IMR-90 (cell line): ENCODE measurements around the gene STXBP6. TPM values are rescaled to one million over a fixed set of nuclear protein-coding genes. Genes with fewer than 3 reads are reported as not detected.

Experiments used
- ATAC-seq: fragments of 200-7000 bp; cut with Tn5 transposase; 2 replicates; pipeline ENCODE4 v1.9.1; 2020; ENCODE audit warnings: low read depth, mild to moderate bottlenecking, moderate library complexity
- BruUV-seq: library from RNA; stranded (reverse); fragments of 400-500 nt; replicated peaks from 2 replicates; lab custom pipeline; 2021; lab: Mats Ljungman, UMichigan
- CTCF ChIA-PET: fragments of 300-600 bp; formaldehyde crosslinking; extraction: SDS; loops from one replicate; lab custom pipeline; 2021; ENCODE audit warnings: antibody characterized with exemption; lab: Yijun Ruan, JAX
- POLR2A ChIA-PET: fragments of 300-600 bp; sonication (Branson Sonifier 250); formaldehyde crosslinking; loops from one replicate; lab custom pipeline; 2022; ENCODE audit warnings: antibody characterized with exemption; ENCODE audit not compliant: unreplicated experiment; lab: Charles Lee
- DNase-seq: peaks from one replicate; pipeline ENCODE4 v3.0.0; 2013
- H2AFZ ChIP-seq: replicated peaks from 2 replicates; pipeline ENCODE3; 2013; ENCODE audit warnings: low read length, mild to moderate bottlenecking; ENCODE audit not compliant: poor library complexity
- H2AK5ac ChIP-seq: 2 replicates; pipeline ENCODE4 v1.6.1; 2013; ENCODE audit warnings: low read depth, low read length, inconsistent platforms
- H2AK9ac ChIP-seq: replicated peaks from 2 replicates; pipeline ENCODE3; 2013; ENCODE audit warnings: mild to moderate bottlenecking, low read depth, low read length, moderate library complexity; ENCODE audit not compliant: poor library complexity
- H2BK120ac ChIP-seq: 2 replicates; pipeline ENCODE4 v1.6.1; 2013; ENCODE audit warnings: low read depth, low read length, inconsistent platforms
- H2BK15ac ChIP-seq: 3 replicates; pipeline ENCODE4 v1.6.1; 2013; ENCODE audit warnings: low read depth, low read length, inconsistent platforms
- H2BK20ac ChIP-seq: 2 replicates; pipeline ENCODE4 v1.6.1; 2013; ENCODE audit warnings: low read depth, mild to moderate bottlenecking, inconsistent platforms, low read length, moderate library complexity
- H2BK5ac ChIP-seq: 2 replicates; pipeline ENCODE4 v1.6.1; 2013; ENCODE audit warnings: mild to moderate bottlenecking, low read depth, low read length, inconsistent platforms; ENCODE audit not compliant: poor library complexity, severe bottlenecking
- H3K14ac ChIP-seq: replicated peaks from 2 replicates; pipeline ENCODE4 v1.6.1; 2013; ENCODE audit warnings: low read depth, low read length, inconsistent platforms
- H3K18ac ChIP-seq: 2 replicates; pipeline ENCODE4 v1.6.1; 2013; ENCODE audit warnings: low read depth, low read length, control low read depth
- H3K23ac ChIP-seq: 2 replicates; pipeline ENCODE4 v1.6.1; 2013; ENCODE audit warnings: low read depth, low read length, inconsistent platforms
- H3K27ac ChIP-seq: 2 replicates; pipeline ENCODE4 v1.5.1; 2013; ENCODE audit warnings: mild to moderate bottlenecking, control low read depth, low read length; ENCODE audit not compliant: insufficient read depth
- H3K27me3 ChIP-seq: 2 replicates; pipeline ENCODE4 v1.6.1; 2013; ENCODE audit warnings: low read length; ENCODE audit not compliant: control insufficient read depth, insufficient read depth
- H3K36me3 ChIP-seq: 2 replicates; pipeline ENCODE4 v1.6.1; 2013; ENCODE audit warnings: low read length, mixed read lengths; ENCODE audit not compliant: control insufficient read depth, insufficient read depth
- H3K4ac ChIP-seq: 2 replicates; pipeline ENCODE4 v1.6.1; 2013; ENCODE audit warnings: low read depth, low read length, inconsistent platforms
- H3K4me1 ChIP-seq: 2 replicates; pipeline ENCODE4 v1.6.1; 2013; ENCODE audit warnings: low read length, mixed read lengths; ENCODE audit not compliant: control insufficient read depth, insufficient read depth
- H3K4me2 ChIP-seq: 2 replicates; pipeline ENCODE4 v1.6.1; 2013; ENCODE audit warnings: low read depth, mild to moderate bottlenecking, control low read depth, low read length, moderate library complexity
- H3K4me3 ChIP-seq: 2 replicates; pipeline ENCODE4 v1.5.1; 2013; ENCODE audit warnings: low read depth, mild to moderate bottlenecking, control low read depth, low read length, moderate library complexity; ENCODE audit not compliant: insufficient read depth
- H3K56ac ChIP-seq: 2 replicates; pipeline ENCODE4 v1.6.1; 2013; ENCODE audit warnings: low read length, inconsistent platforms; ENCODE audit not compliant: insufficient read depth; ENCODE audit errors: extremely low read depth
- H3K79me1 ChIP-seq, 2 experiments: 2 replicates each; pipeline ENCODE4 v1.6.1; 2013; ENCODE audit warnings: low read length in 2 of 2, inconsistent platforms in 1 of 2, low read depth in 1 of 2
- H3K9ac ChIP-seq: 2 replicates; pipeline ENCODE4 v1.6.1; 2013; ENCODE audit warnings: low read depth, low read length, control low read depth
- H3K9me1 ChIP-seq: 2 replicates; pipeline ENCODE4 v1.6.1; 2013; ENCODE audit warnings: low read length, inconsistent platforms; ENCODE audit not compliant: insufficient read depth
- H3K9me3 ChIP-seq: 2 replicates; pipeline ENCODE4 v1.6.1; 2013; ENCODE audit warnings: low read length; ENCODE audit not compliant: control insufficient read depth, insufficient read depth
- H4K20me1 ChIP-seq: 2 replicates; pipeline ENCODE4 v1.6.1; 2013; ENCODE audit warnings: low read length, inconsistent platforms; ENCODE audit not compliant: insufficient read depth
- H4K5ac ChIP-seq: 2 replicates; pipeline ENCODE4 v1.6.1; 2013; ENCODE audit warnings: mild to moderate bottlenecking, low read depth, low read length, control low read depth
- H4K8ac ChIP-seq, 2 experiments: 2 replicates each; pipeline ENCODE4 v1.6.1; 2013; ENCODE audit warnings: low read depth in 2 of 2, low read length in 2 of 2, control low read depth in 1 of 2, inconsistent platforms in 1 of 2
- H4K91ac ChIP-seq: 2 replicates; pipeline ENCODE4 v1.6.1; 2013; ENCODE audit warnings: low read depth, low read length, inconsistent platforms; ENCODE audit not compliant: insufficient read depth
- CEBPB ChIP-seq: IDR thresholded peaks from 2 replicates; pipeline ENCODE4 v1.6.1; 2012; ENCODE audit warnings: low read depth, low read length, improper control_type of control experiment
- FOS ChIP-seq: fragments of 150-350 bp; IDR thresholded peaks from 2 replicates; pipeline ENCODE4 v1.6.1; 2016; ENCODE audit warnings: low read depth, low read length
- MAFK ChIP-seq: IDR thresholded peaks from 2 replicates; pipeline ENCODE4 v1.6.1; 2012; ENCODE audit warnings: low read depth, low read length, improper control_type of control experiment
- MAZ ChIP-seq: IDR thresholded peaks from 2 replicates; pipeline ENCODE4 v1.6.1; 2012; ENCODE audit warnings: low read depth, mild to moderate bottlenecking, low read length, improper control_type of control experiment, moderate library complexity, borderline replicate concordance
- MXI1 ChIP-seq: IDR thresholded peaks from 2 replicates; pipeline ENCODE4 v1.6.1; 2012; ENCODE audit warnings: low read depth, mild to moderate bottlenecking, low read length, moderate library complexity, borderline replicate concordance
- NFE2L2 ChIP-seq: fragments of 150-350 bp; IDR thresholded peaks from 2 replicates; pipeline ENCODE4 v1.6.1; 2016; ENCODE audit warnings: low read depth, mild to moderate bottlenecking, low read length
- POLR2A ChIP-seq: IDR thresholded peaks from 2 replicates; pipeline ENCODE4 v1.6.1; 2012; ENCODE audit warnings: mild to moderate bottlenecking, low read depth, low read length
- RAD21 ChIP-seq: IDR thresholded peaks from 2 replicates; pipeline ENCODE4 v1.6.1; 2012; ENCODE audit warnings: low read length, improper control_type of control experiment
- SMC3 ChIP-seq: fragments of 150-350 bp; IDR thresholded peaks from 2 replicates; pipeline ENCODE4 v1.6.1; 2016; ENCODE audit warnings: low read depth, mild to moderate bottlenecking, antibody characterized with exemption, low read length, moderate library complexity
- WGBS, 2 experiments: methylation state at CpG; one replicate each; pipeline versions ENCODE4 v1.1.5 to v1.1.7; 2013; ENCODE audit warnings: missing lambda C conversion rate in 2 of 2; ENCODE audit not compliant: insufficient read length in 1 of 2; ENCODE audit errors: extremely low coverage in 2 of 2; 5-methylcytosine and 5-hydroxymethylcytosine counted together
- dilution Hi-C: fragments of 300-500 bp; cut with HindIII; formaldehyde crosslinking; loops from one replicate; pipeline ENCODE4 v1.14.3; 2018; ENCODE audit warnings: low sequenced_read_pairs; ENCODE audit not compliant: unreplicated experiment
- in situ Hi-C: fragments of 300-500 bp; cut with MboI; formaldehyde crosslinking; loops from 3 replicates; pipeline ENCODE4 v1.14.3; 2019; ENCODE audit warnings: low sequenced_read_pairs, inconsistent platforms, mixed read lengths
- intact Hi-C: fragments of 100-400 bp; cut with micrococcal nuclease; formaldehyde crosslinking; loops from 2 replicates; pipeline ENCODE4 v1.10.0; 2022
- polyA plus RNA-seq, 3 experiments: library from polyadenylated mRNA; depleted of rRNA; stranded (reverse); fragments of >200 nt; gene quantifications; 2 replicates each; pipeline ENCODE4 v1.2.3, GENCODE V29; 2012; ENCODE audit warnings: low replicate concordance in 1 of 3
- total RNA-seq: library from RNA; depleted of rRNA; stranded (reverse); fragments of >200 nt; gene quantifications from 2 replicates; pipeline ENCODE4 v1.2.3, GENCODE V29; 2012
- TF ChIP-seq, protein P1 (sequence below): fragments of 150-350 bp; IDR thresholded peaks from 2 replicates; pipeline ENCODE4 v1.6.1; 2016; ENCODE audit warnings: low read depth, mild to moderate bottlenecking, low read length, moderate library complexity, borderline replicate concordance
- TF ChIP-seq, protein P2 (sequence below): fragments of 150-350 bp; IDR thresholded peaks from 2 replicates; pipeline ENCODE4 v1.6.1; 2017; ENCODE audit warnings: mild to moderate bottlenecking, antibody characterized with exemption, low read length, low read depth

Gene STXBP6
- total and polyA plus RNA-seq, 2 of the 4 experiments (the other 2 are of a cell fraction) = 14.2 to 14.3 TPM

DNA sequence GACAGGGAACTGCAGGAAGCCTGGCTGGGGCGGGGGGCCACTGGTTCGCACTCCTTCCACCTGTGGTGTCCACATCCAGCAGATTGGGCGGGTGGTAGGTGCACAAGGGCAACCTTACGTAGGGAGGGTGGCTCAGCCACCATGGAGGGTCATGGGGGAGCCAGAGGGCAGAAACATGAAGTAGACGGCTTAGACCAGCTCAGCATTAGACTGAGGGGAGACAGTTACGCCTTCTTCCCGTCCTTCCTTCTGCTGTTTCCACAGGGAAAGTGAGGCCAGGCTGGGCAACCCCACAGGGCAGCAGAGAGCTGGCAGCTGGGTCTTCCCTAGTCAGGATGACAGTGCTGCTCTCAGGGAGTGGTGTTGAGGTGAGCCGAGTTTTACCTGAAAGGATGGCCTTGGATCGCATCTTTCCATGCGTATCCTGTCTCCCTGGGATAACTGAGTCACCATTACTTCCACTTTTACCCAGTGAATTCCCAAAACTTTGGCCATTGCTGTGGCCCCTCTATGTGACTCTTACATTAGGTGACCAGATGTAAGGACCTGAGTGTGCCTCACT, 245.9 kb downstream of the STXBP6 start:
- H4K20me1 ChIP-seq = no peaks in the 10 kb centered on the region
- in situ Hi-C loops (no loop called here), dilution Hi-C loops (no loop called here), intact Hi-C loops (no loop called here)
- no TSS peak for BruUV-seq
- no peak overlapping the region for H3K23ac ChIP-seq
- H3K27ac ChIP-seq = no peak overlapping the region
- H3K79me1 ChIP-seq = no peaks in the 10 kb centered on the region
- H3K9me1 ChIP-seq = no peaks in the 10 kb centered on the region
- H3K9ac ChIP-seq = no peak overlapping the region
- 56% methylated on average over 4 of the region's 10 CpGs; no CpG with 5 or more reads in 1 of the 2 experiments for WGBS, 2 experiments
- H2AK5ac ChIP-seq = no peak overlapping the region
- ATAC-seq (no peak), DNase-seq (no peak)
- no peak overlapping the region for H3K18ac ChIP-seq
- no peaks in the 10 kb centered on the region for H3K4me1 ChIP-seq
- no peak overlapping the region for H3K56ac ChIP-seq
- H3K4ac ChIP-seq = no peak overlapping the region
- no peak overlapping the region for H3K4me3 ChIP-seq
- no peak overlapping the region for H4K91ac ChIP-seq
- TF ChIP-seq SMC3 (no peak), MAFK (no peak), MXI1 (no peak), POLR2A (no peak), MAZ (no peak), RAD21 (no peak), CEBPB (no peak), NFE2L2 (no peak), FOS (no peak)
- TF ChIP-seq, protein P1, sequence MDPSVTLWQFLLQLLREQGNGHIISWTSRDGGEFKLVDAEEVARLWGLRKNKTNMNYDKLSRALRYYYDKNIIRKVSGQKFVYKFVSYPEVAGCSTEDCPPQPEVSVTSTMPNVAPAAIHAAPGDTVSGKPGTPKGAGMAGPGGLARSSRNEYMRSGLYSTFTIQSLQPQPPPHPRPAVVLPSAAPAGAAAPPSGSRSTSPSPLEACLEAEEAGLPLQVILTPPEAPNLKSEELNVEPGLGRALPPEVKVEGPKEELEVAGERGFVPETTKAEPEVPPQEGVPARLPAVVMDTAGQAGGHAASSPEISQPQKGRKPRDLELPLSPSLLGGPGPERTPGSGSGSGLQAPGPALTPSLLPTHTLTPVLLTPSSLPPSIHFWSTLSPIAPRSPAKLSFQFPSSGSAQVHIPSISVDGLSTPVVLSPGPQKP = no peak
- TF ChIP-seq, protein P2, sequence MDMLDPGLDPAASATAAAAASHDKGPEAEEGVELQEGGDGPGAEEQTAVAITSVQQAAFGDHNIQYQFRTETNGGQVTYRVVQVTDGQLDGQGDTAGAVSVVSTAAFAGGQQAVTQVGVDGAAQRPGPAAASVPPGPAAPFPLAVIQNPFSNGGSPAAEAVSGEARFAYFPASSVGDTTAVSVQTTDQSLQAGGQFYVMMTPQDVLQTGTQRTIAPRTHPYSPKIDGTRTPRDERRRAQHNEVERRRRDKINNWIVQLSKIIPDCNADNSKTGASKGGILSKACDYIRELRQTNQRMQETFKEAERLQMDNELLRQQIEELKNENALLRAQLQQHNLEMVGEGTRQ = no peak
- H2BK15ac ChIP-seq = no peak overlapping the region
- H4K5ac ChIP-seq = no peak overlapping the region
- POLR2A ChIA-PET = no interaction called here
- H2AK9ac ChIP-seq = no peak overlapping the region
- H2BK120ac ChIP-seq = no peak overlapping the region
- H2AFZ ChIP-seq = no peak overlapping the region
- H3K14ac ChIP-seq = no peak overlapping the region
- no peaks in the 10 kb centered on the region for H3K9me3 ChIP-seq
- H3K36me3 ChIP-seq = no peaks in the 10 kb centered on the region
- no peak overlapping the region for H2BK5ac ChIP-seq
- H2BK20ac ChIP-seq = no peak overlapping the region
- H3K4me2 ChIP-seq = no peak overlapping the region
- no peaks in the 10 kb centered on the region for H3K27me3 ChIP-seq
- H4K8ac ChIP-seq = no peak overlapping the region
- CTCF ChIA-PET = no interaction called here
